Measurements from ENCODE around the gene ICAM5. TPM values are rescaled to one million over a fixed set of nuclear protein-coding genes. Genes with fewer than 3 reads are reported as not detected.

ICAM5 gene
- total RNA-seq, 1 donor from 2014 or later = 5.7 TPM

DNA sequence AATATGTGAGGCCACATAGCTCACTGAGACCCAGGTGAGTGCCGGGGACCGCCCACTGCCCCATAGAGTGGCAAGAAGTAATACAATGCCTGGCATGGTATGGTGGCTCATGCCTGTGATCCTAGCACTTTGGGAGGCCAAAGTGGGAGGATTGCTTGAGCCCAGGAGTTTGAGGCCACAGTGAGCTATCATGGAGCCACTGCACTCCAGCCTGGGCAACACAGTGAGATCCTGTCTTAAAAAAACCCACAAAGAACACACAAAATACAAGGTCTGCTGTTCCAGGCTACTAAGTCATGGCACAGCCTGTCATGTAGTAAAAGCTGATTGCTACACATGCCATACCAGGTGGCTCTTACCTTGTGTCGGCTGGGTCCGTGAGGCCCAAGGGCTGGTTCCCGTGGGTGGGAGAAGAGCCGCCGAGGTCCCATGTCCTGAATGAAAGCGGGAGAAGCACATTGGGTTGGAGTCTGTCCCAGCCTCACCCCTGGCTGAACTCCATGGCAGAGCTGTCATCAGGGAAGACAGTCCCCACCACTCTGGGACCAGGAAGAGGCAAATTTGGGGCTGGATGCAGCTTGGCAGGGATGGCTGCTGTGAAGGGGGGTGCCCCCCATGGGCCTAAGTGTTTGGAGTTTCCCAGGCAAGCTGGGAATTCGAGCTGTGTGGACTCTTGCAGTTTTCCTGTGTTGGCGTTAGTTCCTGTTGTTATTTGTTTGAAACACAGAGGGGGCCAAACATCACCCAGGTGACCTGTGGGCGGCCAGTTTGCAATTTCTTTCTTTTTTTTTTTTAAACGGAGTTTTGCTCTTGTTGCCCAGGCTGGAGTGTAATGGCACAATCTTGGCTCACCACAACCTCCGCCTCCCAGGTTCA is 29.3 kb downstream of the ICAM5 start:
- no peak overlapping the region for H3K4me3 Mint-ChIP-seq
- DNase-seq (ENCODE audit: low spot score in 2 of 2, unreplicated experiment in 2 of 2) = no peak
- TF ChIP-seq, protein P1, sequence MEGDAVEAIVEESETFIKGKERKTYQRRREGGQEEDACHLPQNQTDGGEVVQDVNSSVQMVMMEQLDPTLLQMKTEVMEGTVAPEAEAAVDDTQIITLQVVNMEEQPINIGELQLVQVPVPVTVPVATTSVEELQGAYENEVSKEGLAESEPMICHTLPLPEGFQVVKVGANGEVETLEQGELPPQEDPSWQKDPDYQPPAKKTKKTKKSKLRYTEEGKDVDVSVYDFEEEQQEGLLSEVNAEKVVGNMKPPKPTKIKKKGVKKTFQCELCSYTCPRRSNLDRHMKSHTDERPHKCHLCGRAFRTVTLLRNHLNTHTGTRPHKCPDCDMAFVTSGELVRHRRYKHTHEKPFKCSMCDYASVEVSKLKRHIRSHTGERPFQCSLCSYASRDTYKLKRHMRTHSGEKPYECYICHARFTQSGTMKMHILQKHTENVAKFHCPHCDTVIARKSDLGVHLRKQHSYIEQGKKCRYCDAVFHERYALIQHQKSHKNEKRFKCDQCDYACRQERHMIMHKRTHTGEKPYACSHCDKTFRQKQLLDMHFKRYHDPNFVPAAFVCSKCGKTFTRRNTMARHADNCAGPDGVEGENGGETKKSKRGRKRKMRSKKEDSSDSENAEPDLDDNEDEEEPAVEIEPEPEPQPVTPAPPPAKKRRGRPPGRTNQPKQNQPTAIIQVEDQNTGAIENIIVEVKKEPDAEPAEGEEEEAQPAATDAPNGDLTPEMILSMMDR (IDR thresholded peaks at IDR 0.05; ENCODE audit: unreplicated experiment) = no peak
- no peaks in the 10 kb centered on the region for H3K27me3 Mint-ChIP-seq (ENCODE audit: low read depth)
- H3K27ac Mint-ChIP-seq = no peak overlapping the region
- H3K4me1 Mint-ChIP-seq = peaks cover 15% of the 10 kb centered on the region
- peaks cover 17% of the 10 kb centered on the region for H3K36me3 Mint-ChIP-seq
- H3K9me3 Mint-ChIP-seq = no peaks in the 10 kb centered on the region

DNA sequence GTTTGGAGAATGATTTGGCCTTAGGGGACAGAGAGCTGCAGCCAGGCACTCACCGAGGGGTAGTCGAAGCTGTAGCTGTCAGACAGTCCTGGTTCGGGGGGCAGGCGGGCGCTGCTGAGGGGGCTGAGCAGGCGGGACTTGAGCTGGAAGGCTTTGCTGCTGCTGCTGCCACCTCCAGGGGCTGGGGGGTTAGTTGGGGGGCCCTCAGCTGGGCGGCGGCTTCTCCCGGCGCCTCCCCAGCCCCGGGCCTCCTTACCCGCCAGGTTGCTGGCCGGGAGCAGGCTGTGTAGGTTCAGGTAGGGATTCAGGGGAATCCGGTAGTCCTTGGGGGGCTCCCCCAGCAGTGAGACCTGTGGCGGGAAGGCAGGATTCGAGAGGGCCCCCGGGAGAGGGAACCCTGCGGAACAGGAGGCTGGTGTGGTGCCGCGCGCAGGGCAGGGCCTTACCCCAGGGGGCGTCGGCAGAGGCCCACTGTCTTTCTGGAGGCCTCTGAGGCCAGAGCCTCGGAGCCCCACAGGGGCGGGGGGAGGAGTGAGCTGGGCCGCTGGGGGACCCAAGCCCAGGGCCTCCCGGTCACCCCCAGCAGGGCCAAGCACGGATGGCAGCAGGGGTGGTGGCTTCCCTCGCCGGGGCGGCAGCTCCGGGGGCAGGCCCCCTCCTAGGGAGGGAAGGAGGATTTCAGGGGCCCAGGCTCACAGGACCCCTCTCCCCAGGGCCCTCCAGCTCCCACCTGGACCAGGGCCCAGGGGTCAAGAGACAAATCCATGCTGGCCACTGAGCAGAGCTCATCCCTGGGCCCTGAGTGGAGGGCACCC is 31.1 kb downstream of the ICAM5 start:
- Mint-ChIP-seq H3K4me1 (peaks cover 5% of the 10 kb centered on the region), H3K9me3 (no peaks in the 10 kb centered on the region), H3K4me3 (no peak overlapping the region), H3K27me3 (ENCODE audit: low read depth) (no peaks in the 10 kb centered on the region), H3K27ac (no peak overlapping the region), H3K36me3 (peaks cover 17% of the 10 kb centered on the region)
- DNase-seq (ENCODE audit: low spot score in 2 of 2, unreplicated experiment in 2 of 2) = no peak
- TF ChIP-seq, protein P1 (IDR thresholded peaks at IDR 0.05; ENCODE audit: unreplicated experiment) = no peak

DNA sequence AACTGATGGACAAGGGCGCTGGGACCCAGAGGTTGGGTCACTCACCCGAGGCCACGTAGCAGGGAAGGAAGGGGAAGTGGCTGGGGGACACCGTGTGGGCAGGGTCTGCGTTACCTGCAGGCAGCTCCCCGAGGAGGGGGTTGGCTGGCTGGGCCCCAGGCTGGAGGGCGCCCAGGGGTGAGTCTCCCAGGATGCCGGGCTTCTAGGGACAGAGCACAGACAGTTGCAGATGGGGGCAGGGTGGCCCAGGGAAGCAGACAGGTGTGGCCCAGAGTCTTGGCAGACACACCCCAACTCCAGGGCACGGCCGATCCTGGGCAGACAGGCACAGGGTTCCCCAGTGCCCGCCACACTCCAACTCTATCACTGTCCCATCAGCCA is 31.7 kb downstream of the ICAM5 start:
- Mint-ChIP-seq H3K27ac (no peak overlapping the region), H3K9me3 (no peaks in the 10 kb centered on the region), H3K36me3 (peaks cover 14% of the 10 kb centered on the region), H3K4me3 (no peak overlapping the region), H3K27me3 (ENCODE audit: low read depth) (no peaks in the 10 kb centered on the region), H3K4me1 (no peaks in the 10 kb centered on the region)
- TF ChIP-seq, protein P1 (IDR thresholded peaks at IDR 0.05; ENCODE audit: unreplicated experiment) = no peak
- no peak for DNase-seq (ENCODE audit: low spot score in 2 of 2, unreplicated experiment in 2 of 2)

DNA sequence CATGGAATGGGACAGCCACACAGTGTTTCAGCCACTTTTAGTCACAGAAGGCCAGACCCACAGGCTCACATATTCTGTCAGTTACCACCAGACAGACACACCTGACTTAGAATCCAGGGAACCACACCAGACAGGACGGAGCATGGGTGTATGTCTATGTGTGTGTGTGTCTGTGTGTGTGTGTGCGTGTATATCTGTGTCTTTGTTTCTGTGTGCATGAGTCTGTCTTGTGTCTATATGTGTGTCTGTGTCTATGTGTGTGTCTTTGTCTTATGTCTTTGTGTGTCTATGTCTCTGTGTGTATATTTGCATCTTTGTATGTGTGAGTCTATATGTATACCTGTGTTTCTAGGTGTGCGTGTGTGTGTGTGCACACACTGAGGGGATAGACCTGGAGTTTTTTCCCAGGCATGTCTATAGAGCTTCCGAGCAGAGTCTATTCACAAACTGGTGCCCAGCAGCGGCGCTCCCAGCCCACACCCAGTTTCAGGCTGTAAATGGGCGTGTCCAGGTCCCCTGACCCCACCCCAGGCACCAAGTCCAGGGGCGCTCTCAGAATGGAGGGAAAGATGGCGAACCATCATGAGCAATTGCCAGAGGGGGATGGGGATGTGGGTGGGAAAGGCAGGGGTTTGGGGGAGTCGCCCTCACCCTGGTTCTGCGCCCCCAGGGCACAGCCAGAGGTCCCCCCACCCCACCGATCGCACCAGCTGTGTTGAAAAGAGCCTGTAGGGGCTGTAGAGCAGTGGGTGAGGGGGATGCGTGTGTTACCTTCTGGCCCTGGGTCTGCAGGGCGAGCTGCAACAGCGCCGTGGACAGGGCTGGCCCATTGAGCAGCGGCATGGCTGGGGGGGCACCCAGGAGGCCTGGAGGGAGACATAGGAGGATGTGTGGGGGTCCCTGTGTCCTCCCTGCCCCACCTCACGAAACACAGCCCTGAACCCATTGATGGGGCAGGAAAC is 32.4 kb downstream of the ICAM5 start:
- Mint-ChIP-seq H3K9me3 (no peaks in the 10 kb centered on the region), H3K4me1 (no peaks in the 10 kb centered on the region), H3K36me3 (peaks cover 14% of the 10 kb centered on the region), H3K27me3 (ENCODE audit: low read depth) (no peaks in the 10 kb centered on the region), H3K4me3 (no peak overlapping the region), H3K27ac (no peak overlapping the region)
- DNase-seq (ENCODE audit: low spot score in 2 of 2, unreplicated experiment in 2 of 2) = no peak
- TF ChIP-seq, protein P1 (IDR thresholded peaks at IDR 0.05; ENCODE audit: unreplicated experiment) = no peak

DNA sequence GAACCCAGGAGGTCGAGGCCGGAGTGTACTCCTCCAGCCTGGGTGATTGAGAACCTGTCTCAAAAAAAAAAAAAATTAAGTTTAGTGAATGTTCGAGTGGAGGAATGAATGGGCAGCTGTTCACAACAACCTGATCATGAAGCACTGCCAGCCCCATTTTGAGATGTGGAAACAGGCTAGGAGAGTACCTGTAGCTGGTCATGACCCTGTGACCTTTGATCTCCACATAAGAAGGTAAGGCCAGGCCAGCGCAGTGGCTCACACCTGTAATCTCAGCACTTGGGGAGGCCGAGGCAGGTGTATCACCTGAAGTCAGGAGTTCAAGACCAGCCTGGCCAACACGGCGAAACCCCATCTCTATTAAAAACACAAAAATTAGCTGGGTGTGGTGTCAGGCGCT is 36.0 kb downstream of the ICAM5 start:
- Mint-ChIP-seq H3K27ac (no peak overlapping the region), H3K27me3 (ENCODE audit: low read depth) (no peaks in the 10 kb centered on the region), H3K9me3 (no peaks in the 10 kb centered on the region), H3K4me1 (no peaks in the 10 kb centered on the region), H3K4me3 (no peak overlapping the region), H3K36me3 (peaks cover 10% of the 10 kb centered on the region)
- TF ChIP-seq, protein P1 (IDR thresholded peaks at IDR 0.05; ENCODE audit: unreplicated experiment) = no peak
- no peak for DNase-seq (ENCODE audit: low spot score in 2 of 2, unreplicated experiment in 2 of 2)

Measured in mesothelial cell of epicardium (in vitro differentiated cells).